ENCODE data around the gene TNPO3.

The TNPO3 gene

GRCh38 chr7:128954150-128954549 lies 100.8 kb downstream of the TNPO3 start:
- no peak for TF ChIP-seq CTCF (conservative IDR thresholded peaks at IDR 0.05)
- no peak overlapping the region for H3K27ac ChIP-seq

- TF ChIP-seq CTCF (conservative IDR thresholded peaks at IDR 0.05) = no peak
- H3K27ac ChIP-seq = no peak overlapping the region
These were observed 103.6 kb downstream of the TNPO3 start for GRCh38 chr7:128951296-128951695.

GRCh38 chr7:128948976-128949760 lies 105.7 kb downstream of the TNPO3 start:
- no peak for TF ChIP-seq CTCF (conservative IDR thresholded peaks at IDR 0.05)
- no peak overlapping the region for H3K27ac ChIP-seq

- TF ChIP-seq CTCF (conservative IDR thresholded peaks at IDR 0.05) = no peak
- no peak overlapping the region for H3K27ac ChIP-seq
These were observed 106.5 kb downstream of the TNPO3 start for GRCh38 chr7:128948312-128948973.

GRCh38 chr7:128947854-128948253 lies 107.1 kb downstream of the TNPO3 start:
- TF ChIP-seq CTCF (conservative IDR thresholded peaks at IDR 0.05) = no peak

GRCh38 chr7:128946936-128947830 lies 107.7 kb downstream of the TNPO3 start:
- no peak overlapping the region for H3K27ac ChIP-seq
- no peak; the same call in 1 of the 2 replicates for TF ChIP-seq CTCF (conservative IDR thresholded peaks at IDR 0.05)

More at GRCh38 chr7:128947854-128948253, 107.1 kb downstream of the TNPO3 start:
- H3K27ac ChIP-seq = no peak overlapping the region

Data from VCaP (cell line).